ENCODE measurements around the gene TMEM131. TPM values are rescaled to one million over a fixed set of nuclear protein-coding genes. Genes with fewer than 3 reads are reported as not detected.

TMEM131 gene
- total RNA-seq, 6 experiments from 2014 or later = 39.2 to 49.5 (median 45.1) TPM

DNA sequence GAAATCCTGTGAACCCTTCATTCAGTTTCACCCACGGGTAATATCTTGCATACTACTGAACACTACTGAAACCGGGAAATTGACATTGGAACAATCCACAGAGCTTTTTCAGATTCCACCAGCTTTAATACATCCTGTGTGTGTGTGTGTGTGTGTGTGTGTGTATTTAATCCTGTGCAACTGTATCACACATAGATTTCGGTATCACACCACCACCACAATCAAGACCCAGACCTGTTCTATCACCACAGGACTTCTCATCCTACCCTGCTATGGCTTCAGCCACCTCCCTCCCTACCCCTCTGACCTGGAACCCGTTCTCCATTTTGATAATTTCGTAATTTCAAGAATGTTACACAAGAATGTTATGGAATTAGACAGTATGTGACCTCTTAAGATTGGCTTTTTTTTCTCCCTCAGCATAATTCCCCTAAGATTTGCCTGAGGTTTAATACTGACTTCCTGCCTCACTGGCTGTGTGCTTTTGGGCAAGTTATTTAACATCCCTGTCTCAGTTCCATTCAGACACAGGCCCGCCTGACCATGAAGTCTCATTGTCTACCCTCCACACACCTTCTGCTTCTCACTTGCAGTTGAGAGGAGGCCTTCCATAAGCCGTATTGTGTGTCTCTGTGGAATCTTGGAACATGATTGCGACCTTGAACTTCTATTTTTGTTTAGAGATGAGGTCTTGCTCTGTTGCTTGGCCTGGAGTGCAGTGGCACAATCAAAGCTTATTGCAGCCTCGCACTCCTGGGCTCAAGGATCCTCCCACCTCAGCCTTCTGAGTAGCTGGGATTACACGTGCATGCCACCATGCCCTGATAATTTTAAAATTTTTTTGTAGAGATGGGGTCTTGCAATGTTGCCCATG, 14.4 kb upstream of the TMEM131 start:
- H3K9me3 Mint-ChIP-seq = no peaks in the 10 kb centered on the region
- DNase-seq = no peak
- no peak overlapping the region for H3K27ac Mint-ChIP-seq
- peaks cover 2% of the 10 kb centered on the region for H3K27me3 Mint-ChIP-seq (ENCODE audit: insufficient read depth)
- no peak overlapping the region for H3K4me3 Mint-ChIP-seq
- H3K36me3 Mint-ChIP-seq (ENCODE audit: low read depth) = no peaks in the 10 kb centered on the region
- TF ChIP-seq, protein P1, sequence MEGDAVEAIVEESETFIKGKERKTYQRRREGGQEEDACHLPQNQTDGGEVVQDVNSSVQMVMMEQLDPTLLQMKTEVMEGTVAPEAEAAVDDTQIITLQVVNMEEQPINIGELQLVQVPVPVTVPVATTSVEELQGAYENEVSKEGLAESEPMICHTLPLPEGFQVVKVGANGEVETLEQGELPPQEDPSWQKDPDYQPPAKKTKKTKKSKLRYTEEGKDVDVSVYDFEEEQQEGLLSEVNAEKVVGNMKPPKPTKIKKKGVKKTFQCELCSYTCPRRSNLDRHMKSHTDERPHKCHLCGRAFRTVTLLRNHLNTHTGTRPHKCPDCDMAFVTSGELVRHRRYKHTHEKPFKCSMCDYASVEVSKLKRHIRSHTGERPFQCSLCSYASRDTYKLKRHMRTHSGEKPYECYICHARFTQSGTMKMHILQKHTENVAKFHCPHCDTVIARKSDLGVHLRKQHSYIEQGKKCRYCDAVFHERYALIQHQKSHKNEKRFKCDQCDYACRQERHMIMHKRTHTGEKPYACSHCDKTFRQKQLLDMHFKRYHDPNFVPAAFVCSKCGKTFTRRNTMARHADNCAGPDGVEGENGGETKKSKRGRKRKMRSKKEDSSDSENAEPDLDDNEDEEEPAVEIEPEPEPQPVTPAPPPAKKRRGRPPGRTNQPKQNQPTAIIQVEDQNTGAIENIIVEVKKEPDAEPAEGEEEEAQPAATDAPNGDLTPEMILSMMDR (IDR thresholded peaks at IDR 0.05) = no peak
- H3K4me1 Mint-ChIP-seq (ENCODE audit: low read depth) = peaks cover 21% of the 10 kb centered on the region

DNA sequence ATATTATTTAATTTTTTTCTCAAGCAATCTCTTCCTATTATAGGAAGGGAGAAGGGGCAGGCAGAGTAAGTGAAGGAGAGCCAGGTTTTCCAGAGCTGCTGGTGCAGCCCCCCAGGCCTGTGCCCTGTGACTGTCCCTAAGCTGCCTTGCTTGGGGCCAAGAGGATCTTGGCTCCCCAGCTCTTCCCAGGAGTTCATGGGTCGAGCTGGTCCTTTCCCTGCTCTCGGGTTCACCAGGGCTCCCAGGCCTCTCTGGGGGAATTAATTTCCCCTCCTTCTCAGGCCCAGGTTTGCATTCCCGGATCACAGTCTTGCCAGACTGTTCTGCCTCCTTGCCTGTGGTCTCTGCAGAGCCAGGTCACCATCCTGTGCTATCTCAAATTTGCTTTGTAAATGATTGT, 12.7 kb upstream of the TMEM131 start:
- TF ChIP-seq, protein P1 (IDR thresholded peaks at IDR 0.05) = no peak
- Mint-ChIP-seq H3K9me3 (no peaks in the 10 kb centered on the region), H3K27me3 (ENCODE audit: insufficient read depth) (peaks cover 1% of the 10 kb centered on the region; the same call in 1 of the 2 replicates), H3K4me3 (no peak overlapping the region), H3K36me3 (ENCODE audit: low read depth) (no peaks in the 10 kb centered on the region), H3K27ac (no peak overlapping the region), H3K4me1 (ENCODE audit: low read depth) (peaks cover 10% of the 10 kb centered on the region)
- no peak for DNase-seq

DNA sequence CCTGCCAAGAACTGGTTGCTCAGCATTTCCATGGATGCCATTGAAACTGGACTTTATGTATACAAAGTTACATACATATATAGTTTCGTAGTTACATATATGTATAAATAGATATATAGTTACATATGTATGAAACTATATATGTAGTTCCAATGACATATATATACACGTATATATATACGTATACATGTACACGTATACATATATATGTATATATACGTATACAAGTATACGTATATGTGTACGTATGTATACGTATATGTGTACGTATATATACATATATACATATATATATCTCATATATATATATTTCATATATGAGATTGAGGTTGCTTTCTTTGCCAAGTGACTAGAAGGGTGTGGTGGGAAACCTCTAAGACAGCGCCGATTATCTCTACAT, 10.6 kb upstream of the TMEM131 start:
- Mint-ChIP-seq H3K4me1 (ENCODE audit: low read depth) (peaks cover 7% of the 10 kb centered on the region; the same call in 1 of the 2 replicates), H3K4me3 (no peak overlapping the region), H3K27ac (no peak overlapping the region), H3K36me3 (ENCODE audit: low read depth) (no peaks in the 10 kb centered on the region), H3K9me3 (no peaks in the 10 kb centered on the region), H3K27me3 (ENCODE audit: insufficient read depth) (peaks cover 1% of the 10 kb centered on the region; the same call in 1 of the 2 replicates)
- TF ChIP-seq, protein P1 (IDR thresholded peaks at IDR 0.05) = no peak
- no peak for DNase-seq

DNA sequence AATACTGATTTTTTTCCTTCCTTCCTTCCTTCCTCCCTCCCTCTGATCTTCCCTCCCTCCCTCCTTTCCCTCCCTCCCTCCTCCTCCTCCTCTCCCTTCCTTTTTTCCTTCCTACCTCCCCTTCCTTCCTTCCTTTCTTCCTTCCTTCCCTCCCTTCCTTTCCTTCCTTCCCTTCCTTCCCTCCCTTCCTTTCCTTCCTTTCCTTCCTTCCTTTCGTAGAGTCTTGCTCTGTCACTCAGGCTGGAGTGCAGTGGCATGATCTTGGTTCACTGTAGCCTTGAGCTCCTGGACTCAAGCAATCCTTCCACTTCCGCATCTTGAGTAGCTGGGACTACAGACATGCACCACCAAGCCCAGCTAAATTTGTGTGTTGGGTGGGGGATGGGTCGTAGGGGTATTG, 8.9 kb upstream of the TMEM131 start:
- Mint-ChIP-seq H3K4me3 (no peak overlapping the region), H3K27me3 (ENCODE audit: insufficient read depth) (no peaks in the 10 kb centered on the region), H3K9me3 (no peaks in the 10 kb centered on the region), H3K4me1 (ENCODE audit: low read depth) (no peaks in the 10 kb centered on the region), H3K36me3 (ENCODE audit: low read depth) (no peaks in the 10 kb centered on the region), H3K27ac (no peak overlapping the region)
- no peak for DNase-seq
- TF ChIP-seq, protein P1 (IDR thresholded peaks at IDR 0.05) = no peak

DNA sequence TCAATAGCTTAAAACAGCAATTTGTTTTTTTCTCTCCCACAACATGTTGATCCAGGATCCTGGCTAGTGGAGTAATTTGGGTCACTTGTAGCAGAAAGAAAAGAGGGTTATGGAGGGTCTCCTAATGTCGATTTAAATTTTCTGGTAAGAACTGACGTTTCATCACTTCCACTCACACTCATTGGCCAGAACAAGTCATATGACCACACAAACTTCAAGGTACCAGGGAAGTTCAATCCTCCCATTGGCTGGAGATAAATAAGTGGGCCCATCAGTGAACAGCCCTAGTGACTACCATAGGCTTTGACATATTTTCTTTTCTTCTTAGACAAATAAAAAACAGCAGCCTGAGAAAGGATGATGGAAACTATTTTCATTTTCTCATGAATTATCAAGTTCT, 8.3 kb upstream of the TMEM131 start:
- Mint-ChIP-seq H3K27me3 (ENCODE audit: insufficient read depth) (no peaks in the 10 kb centered on the region), H3K36me3 (ENCODE audit: low read depth) (no peaks in the 10 kb centered on the region), H3K9me3 (no peaks in the 10 kb centered on the region), H3K4me1 (ENCODE audit: low read depth) (no peaks in the 10 kb centered on the region), H3K27ac (no peak overlapping the region), H3K4me3 (no peak overlapping the region)
- TF ChIP-seq, protein P1 (IDR thresholded peaks at IDR 0.05) = no peak
- DNase-seq = no peak
